Colonic mucosa (tissue), 4 donors: Measurements from ENCODE around the gene NSG1. TPM values are rescaled to one million over a fixed set of nuclear protein-coding genes. Genes with fewer than 3 reads are reported as not detected.
A peak's percentile ranks its signal among the peaks of the same experiment; 100 is the strongest.

Source experiments
- DNase-seq: peaks from one replicate; pipeline ENCODE4 v3.0.0-alpha.2; 2020
- H3K27ac ChIP-seq: fragments of 200-600 bp; one replicate; pipeline ENCODE4 v1.8.0; 2021
- H3K27me3 ChIP-seq: fragments of 200-600 bp; one replicate; pipeline ENCODE4 v1.8.0; 2021
- H3K36me3 ChIP-seq: fragments of 200-600 bp; one replicate; pipeline ENCODE4 v1.8.0; 2021
- H3K4me1 ChIP-seq: fragments of 200-600 bp; one replicate; pipeline ENCODE4 v1.8.0; 2021; ENCODE audit warnings: mild to moderate bottlenecking
- H3K4me3 ChIP-seq: fragments of 200-600 bp; one replicate; pipeline ENCODE4 v1.8.0; 2021
- H3K9ac ChIP-seq, 2 donors: one replicate each; pipeline ENCODE4 v1.7.0; 2013; ENCODE audit warnings: control low read depth in 2 of 2, low read depth in 2 of 2, low read length in 2 of 2
- H3K9me3 ChIP-seq: fragments of 200-600 bp; one replicate; pipeline ENCODE4 v1.8.0; 2021
- CTCF ChIP-seq: fragments of 200-600 bp; IDR thresholded peaks from one replicate; pipeline ENCODE4 v1.8.0; 2022; ENCODE audit warnings: antibody characterized with exemption, mild to moderate bottlenecking
- intact Hi-C: fragments of 100-400 bp; cut with DNase I; formaldehyde crosslinking; loops from one replicate; pipeline ENCODE4 v1.14.1; 2022
- total RNA-seq, 2 donors: library from RNA; stranded (reverse); fragmentation: NEBNext Ultra II Directional in 1 of 2; extraction: Animal tissue kit (Norgen Biotek cat#: 25700) in 1 of 2; gene quantifications; one replicate each; pipeline ENCODE4 v1.2.1, GENCODE V29; 2021
- donor health status: healthy.
- donor health status: DM: no; HTN: no; CAD: no.
- donor health status: DM: no; HTN: no; CAD: no.

The NSG1 gene
- total RNA-seq, 2 donors from 2014 or later = 2.4 to 5.9 TPM

GRCh38 chr4:4428966-4429875 is 42.3 kb downstream of the NSG1 start:
- Histone ChIP-seq H3K36me3 (no peaks in the 10 kb centered on the region), H3K27me3 (no peaks in the 10 kb centered on the region), H3K27ac (no peak overlapping the region), H3K9ac (no peak overlapping the region), H3K4me3 (no peak overlapping the region), H3K9me3 (no peaks in the 10 kb centered on the region), H3K4me1 (no peaks in the 10 kb centered on the region)
- DNase-seq = no peak
- intact Hi-C loops = no loop called here
- no peak for TF ChIP-seq CTCF

GRCh38 chr4:4430492-4431195 is 43.7 kb downstream of the NSG1 start:
- Histone ChIP-seq H3K4me3 (no peak overlapping the region), H3K36me3 (no peaks in the 10 kb centered on the region), H3K9me3 (no peaks in the 10 kb centered on the region), H3K27ac (no peak overlapping the region), H3K27me3 (no peaks in the 10 kb centered on the region), H3K9ac (no peak overlapping the region), H3K4me1 (no peaks in the 10 kb centered on the region)
- peak; percentile 49 for TF ChIP-seq CTCF
- intact Hi-C loops = no loop called here
- DNase-seq = peak; percentile 29

- no peaks in the 10 kb centered on the region for H3K27me3 ChIP-seq
- H3K9me3 ChIP-seq = no peaks in the 10 kb centered on the region
- no peak for TF ChIP-seq CTCF
- no peaks in the 10 kb centered on the region for H3K36me3 ChIP-seq
- no peak for DNase-seq
- intact Hi-C loops = no loop called here
- H3K4me3 ChIP-seq = no peak overlapping the region
- no peaks in the 10 kb centered on the region for H3K4me1 ChIP-seq
- no peak overlapping the region for H3K27ac ChIP-seq
- H3K9ac ChIP-seq = no peak overlapping the region
These were observed 45.6 kb downstream of the NSG1 start for GRCh38 chr4:4432341-4433125.

GRCh38 chr4:4433941-4434340 is 47.0 kb downstream of the NSG1 start:
- H3K36me3 ChIP-seq = no peaks in the 10 kb centered on the region
- H3K27me3 ChIP-seq = no peaks in the 10 kb centered on the region
- DNase-seq = no peak
- no peaks in the 10 kb centered on the region for H3K4me1 ChIP-seq
- no peak overlapping the region for H3K27ac ChIP-seq
- no peak overlapping the region for H3K9ac ChIP-seq
- intact Hi-C loops = no loop called here
- H3K4me3 ChIP-seq = no peak overlapping the region
- no peak for TF ChIP-seq CTCF
- H3K9me3 ChIP-seq = no peaks in the 10 kb centered on the region

- intact Hi-C loops = no loop called here
- H3K36me3 ChIP-seq = no peaks in the 10 kb centered on the region
These were observed 49.4 kb downstream of the NSG1 start for GRCh38 chr4:4436244-4436823.

More at GRCh38 chr4:4436244-4436823, 49.4 kb downstream of the NSG1 start:
- no peaks in the 10 kb centered on the region for H3K4me1 ChIP-seq
- TF ChIP-seq CTCF = no peak
- no peak overlapping the region for H3K9ac ChIP-seq
- H3K27ac ChIP-seq = no peak overlapping the region
- H3K4me3 ChIP-seq = no peak overlapping the region
- no peak for DNase-seq
- H3K27me3 ChIP-seq = no peaks in the 10 kb centered on the region
- no peaks in the 10 kb centered on the region for H3K9me3 ChIP-seq
